H7 (cell line): ENCODE data around the gene HCLS1. TPM values are rescaled to one million over a fixed set of nuclear protein-coding genes. Genes with fewer than 3 reads are reported as not detected.
"Not testable (repeated sequence)": the region's sequence is repeated elsewhere in the genome, so short reads cannot be mapped to it uniquely, and the experiment has no call there.

Source experiments
- DNase-seq: peaks from one replicate; pipeline ENCODE4 v3.0.0; 2012
- H3K27me3 ChIP-seq: 2 replicates; pipeline ENCODE4 v1.6.0; 2011; ENCODE audit warnings: mild to moderate bottlenecking, low read length; ENCODE audit not compliant: control insufficient read depth, insufficient read depth
- H3K36me3 ChIP-seq: replicated peaks from 2 replicates; pipeline ENCODE4 v1.5.1; 2011; ENCODE audit warnings: low read length; ENCODE audit not compliant: control insufficient read depth, insufficient read depth
- H3K4me3 ChIP-seq: 2 replicates; pipeline ENCODE4 v1.5.1; 2011; ENCODE audit warnings: low read depth, mild to moderate bottlenecking, control low read depth, low read length, moderate library complexity; ENCODE audit not compliant: insufficient read depth
- total RNA-seq: library from RNA; depleted of rRNA; stranded (reverse); fragments of >200 nt; shearing (Covaris generic); gene quantifications from 2 replicates; pipeline ENCODE4 v1.2.3, GENCODE V29; 2014; rRNA removed

The HCLS1 gene
- 0.48 and 0.74 TPM in 2 replicates for total RNA-seq

- no peak for DNase-seq
Measured at GRCh38 chr3:121660356-121661171, at the start of gene HCLS1. Gene HCLS1, minus strand, starts transcription at chr3:121660903. Its CDS starts 2,556 bp downstream, at chr3:121658347.

GRCh38 chr3:121710347-121710746 lies 49.6 kb upstream of the HCLS1 start:
- no peak for DNase-seq
- Histone ChIP-seq H3K36me3 (peaks cover 1% of the 10 kb centered on the region), H3K27me3 (no peaks in the 10 kb centered on the region), H3K4me3 (no peak overlapping the region)

More at GRCh38 chr3:121660356-121661171, at the start of gene HCLS1:
- Histone ChIP-seq H3K27me3 (no peaks in the 10 kb centered on the region), H3K4me3 (no peak within 1 kb of the TSS), H3K36me3 (no peaks in the 10 kb centered on the region; the same call in none of the 2 replicates)

DNA sequence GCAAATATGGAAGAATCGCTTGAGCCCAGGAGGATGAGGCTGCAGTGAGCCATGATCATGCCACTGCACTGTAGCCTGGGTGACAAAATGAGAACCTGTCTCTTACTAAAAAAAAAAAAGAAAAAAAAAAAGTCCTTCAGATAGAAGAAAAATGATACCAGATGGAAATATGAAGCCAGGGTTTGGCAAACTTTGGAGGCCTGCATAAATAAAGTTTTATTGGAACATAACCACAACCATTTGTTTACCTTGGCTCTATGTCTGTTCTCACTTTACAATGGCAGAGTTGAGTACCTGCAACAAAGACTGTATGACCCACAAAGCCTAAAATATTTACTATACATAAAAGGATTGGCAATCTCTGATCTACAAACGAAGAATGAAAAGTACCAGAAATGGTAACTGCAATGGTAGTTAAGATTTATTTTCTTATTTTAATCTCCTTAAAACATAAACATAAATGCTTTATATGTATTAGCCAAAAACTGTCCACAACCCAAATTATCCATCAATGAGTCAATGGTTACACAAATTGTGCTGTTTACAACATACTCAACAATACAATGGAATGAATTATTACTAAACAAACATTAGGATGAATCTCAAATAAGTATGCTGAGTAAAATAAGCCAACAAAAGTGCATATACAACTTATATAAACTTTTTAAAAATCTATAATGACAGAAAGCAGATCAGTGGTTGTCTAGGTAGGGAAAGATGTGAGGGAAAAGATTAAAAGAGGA lies 47.0 kb upstream of the HCLS1 start:
- DNase-seq: no peak
- Histone ChIP-seq H3K27me3 (no peaks in the 10 kb centered on the region), H3K36me3 (no peaks in the 10 kb centered on the region), H3K4me3 (no peak overlapping the region)

DNA sequence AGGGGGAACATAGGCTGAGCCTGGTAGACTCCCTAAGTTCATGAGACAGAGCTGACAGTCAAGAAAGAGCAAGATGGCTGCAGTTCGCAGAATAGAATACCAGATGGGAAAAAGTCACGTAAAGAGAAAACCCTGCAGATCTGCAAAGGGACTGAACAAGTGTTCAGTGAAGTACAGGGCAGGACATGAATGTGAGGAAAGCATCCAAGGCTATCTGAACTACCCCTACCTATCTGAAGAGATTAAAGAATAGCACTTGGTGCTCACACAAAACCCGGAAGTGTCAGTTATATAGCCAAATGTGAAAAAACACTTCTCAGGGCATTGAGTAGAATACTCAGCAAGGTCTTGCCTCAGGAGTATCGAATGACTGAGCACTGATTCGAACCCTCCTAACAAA lies 44.8 kb upstream of the HCLS1 start:
- no peak for DNase-seq
- no peaks in the 10 kb centered on the region for H3K27me3 ChIP-seq
- H3K4me3 ChIP-seq: no peak overlapping the region
- H3K36me3 ChIP-seq: no peaks in the 10 kb centered on the region; the same call in none of the 2 replicates

DNA sequence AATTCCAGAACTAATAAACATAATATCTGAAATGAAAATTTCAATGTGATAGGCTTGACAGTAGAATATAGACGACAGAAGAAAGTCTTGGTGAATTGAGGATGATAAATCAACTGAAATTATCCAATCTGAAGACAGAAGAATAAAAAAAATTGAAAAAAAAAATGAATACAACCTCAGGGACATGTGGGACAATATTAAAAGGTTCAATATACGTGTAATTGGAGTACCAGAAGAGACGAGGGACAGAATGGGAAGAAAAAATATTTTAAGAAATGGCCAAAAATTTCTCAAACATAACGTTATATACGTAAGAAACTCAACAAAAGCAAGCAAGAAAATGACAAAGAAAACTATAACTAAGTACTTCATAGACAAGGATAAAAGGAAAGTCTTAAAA lies 43.3 kb upstream of the HCLS1 start:
- Histone ChIP-seq H3K27me3 (no peaks in the 10 kb centered on the region), H3K36me3 (no peaks in the 10 kb centered on the region; the same call in none of the 2 replicates), H3K4me3 (no peak overlapping the region)
- DNase-seq: no peak

GRCh38 chr3:121698901-121699300 lies 38.2 kb upstream of the HCLS1 start:
- no peak for DNase-seq
- no peak overlapping the region for H3K4me3 ChIP-seq
- H3K27me3 ChIP-seq: no peaks in the 10 kb centered on the region
- peaks cover 4% of the 10 kb centered on the region for H3K36me3 ChIP-seq

GRCh38 chr3:121698476-121698875 lies 37.8 kb upstream of the HCLS1 start:
- no peak for DNase-seq
- Histone ChIP-seq H3K36me3 (peaks cover 4% of the 10 kb centered on the region), H3K4me3 (no peak overlapping the region), H3K27me3 (no peaks in the 10 kb centered on the region)

GRCh38 chr3:121696186-121696585 lies 35.5 kb upstream of the HCLS1 start:
- no peak overlapping the region for H3K4me3 ChIP-seq
- no peak for DNase-seq
- H3K27me3 ChIP-seq: no peaks in the 10 kb centered on the region
- peaks cover 9% of the 10 kb centered on the region for H3K36me3 ChIP-seq

DNA sequence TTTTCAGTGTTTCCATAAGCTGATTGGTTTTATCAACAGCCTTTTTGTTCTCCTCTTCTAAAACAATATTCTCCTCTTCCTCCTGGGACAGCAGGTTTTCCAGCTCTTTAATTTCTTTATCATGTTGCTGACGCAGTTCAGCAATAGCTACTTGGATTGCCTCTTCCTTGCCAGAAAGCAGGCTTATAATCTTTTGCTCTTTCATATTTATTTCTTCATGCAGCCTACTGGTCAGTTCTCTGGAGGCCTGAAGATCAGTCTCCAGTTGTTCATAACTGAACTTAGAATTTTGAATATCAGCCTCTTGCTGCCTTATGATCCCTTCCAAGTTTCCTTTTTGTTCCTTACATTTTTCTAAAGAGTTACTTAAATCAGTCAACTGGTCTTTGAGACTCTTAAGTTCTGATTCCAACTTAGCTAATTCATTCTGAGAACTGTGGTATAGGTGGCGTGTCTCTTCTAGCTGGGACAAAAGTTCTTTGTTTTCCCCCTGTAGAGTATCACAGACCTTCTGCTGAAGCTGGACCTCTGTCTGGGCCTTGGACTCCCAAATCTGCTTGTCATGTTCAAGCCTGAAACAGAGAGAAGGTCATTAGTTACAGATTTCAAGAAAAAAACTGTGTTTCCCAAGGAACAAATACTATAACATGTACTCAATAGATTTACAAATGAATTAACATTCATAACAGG lies 31.5 kb upstream of the HCLS1 start:
- no peak for DNase-seq
- Histone ChIP-seq H3K36me3 (peaks cover 7% of the 10 kb centered on the region), H3K4me3 (no peak overlapping the region), H3K27me3 (no peaks in the 10 kb centered on the region)

DNA sequence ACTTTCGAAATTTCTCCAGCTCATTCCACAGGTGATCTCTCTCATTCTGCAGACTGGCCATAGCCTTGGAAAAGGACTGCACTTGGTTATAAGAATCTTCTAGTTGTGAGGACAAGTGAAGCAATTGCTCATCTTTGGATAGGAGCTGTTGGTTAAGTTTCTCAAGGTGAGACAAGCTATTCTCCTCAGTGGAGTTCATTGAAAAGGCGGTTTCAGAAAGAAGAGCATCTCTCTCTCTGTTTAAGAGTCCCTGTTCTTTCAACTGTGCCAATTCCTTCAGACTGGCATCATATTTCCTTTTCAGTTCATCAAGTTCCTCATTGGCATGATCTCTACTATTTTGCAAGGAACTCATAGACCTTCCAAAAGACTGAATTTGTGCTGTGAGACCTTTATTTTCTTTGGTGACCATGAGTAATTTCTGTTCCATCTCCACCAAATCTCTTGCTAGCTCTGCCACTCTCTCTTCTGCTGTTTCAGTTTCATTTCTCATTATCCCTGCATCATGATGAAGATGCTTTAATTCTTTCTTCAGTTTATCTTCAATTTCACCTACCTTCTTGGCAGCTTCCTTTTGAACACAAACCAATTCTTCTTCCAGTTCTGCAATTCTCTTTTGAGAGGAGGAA lies 30.2 kb upstream of the HCLS1 start:
- no peaks in the 10 kb centered on the region for H3K27me3 ChIP-seq
- H3K36me3 ChIP-seq: peaks cover 7% of the 10 kb centered on the region; the same call in 1 of the 2 replicates
- H3K4me3 ChIP-seq: no peak overlapping the region
- no peak for DNase-seq

GRCh38 chr3:121688747-121689146 lies 28.0 kb upstream of the HCLS1 start:
- not testable (repeated sequence) for H3K36me3 ChIP-seq, H3K27me3 ChIP-seq, DNase-seq, H3K4me3 ChIP-seq

DNA sequence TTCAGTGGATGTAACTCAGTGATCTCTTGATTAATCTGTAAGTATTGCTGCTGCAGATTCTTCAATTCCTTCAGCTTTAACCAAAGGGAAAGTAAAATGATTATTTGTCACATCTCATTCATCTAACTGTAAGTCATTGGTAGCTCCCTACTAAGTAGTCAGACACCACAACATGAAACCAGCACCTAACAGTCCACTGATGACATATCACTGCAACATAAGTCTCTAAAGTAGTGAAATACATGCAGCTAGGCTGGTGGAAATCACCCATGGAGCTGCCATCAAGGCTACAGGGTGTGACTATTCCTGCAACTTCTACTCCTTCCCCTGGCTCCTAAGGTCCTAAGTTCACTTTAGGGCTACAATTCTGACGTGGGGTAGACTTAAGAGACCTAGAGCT lies 21.1 kb upstream of the HCLS1 start:
- no peak overlapping the region for H3K4me3 ChIP-seq
- peaks cover 9% of the 10 kb centered on the region for H3K36me3 ChIP-seq
- no peak for DNase-seq
- H3K27me3 ChIP-seq: no peaks in the 10 kb centered on the region

DNA sequence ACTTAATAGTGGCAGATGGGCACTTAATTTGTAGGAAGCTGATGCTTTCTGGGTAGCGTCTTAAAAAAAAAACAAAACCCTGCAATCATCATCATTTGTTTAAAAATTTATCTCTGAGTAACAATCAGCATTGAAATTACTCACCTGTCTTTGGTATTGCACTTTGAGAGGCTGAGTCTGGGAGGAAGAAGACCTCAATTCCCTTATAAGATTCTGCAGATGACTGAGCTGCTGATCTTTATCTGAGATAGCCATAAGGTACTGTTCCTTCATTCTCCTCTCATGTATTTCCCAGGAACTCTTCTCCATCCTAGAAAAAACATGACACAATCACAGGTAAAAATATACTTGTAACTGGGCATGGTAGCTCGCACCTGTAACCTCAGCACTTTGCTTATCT lies 16.4 kb upstream of the HCLS1 start:
- DNase-seq: no peak
- H3K27me3 ChIP-seq: no peaks in the 10 kb centered on the region
- peaks cover 18% of the 10 kb centered on the region for H3K36me3 ChIP-seq
- no peak overlapping the region for H3K4me3 ChIP-seq

DNA sequence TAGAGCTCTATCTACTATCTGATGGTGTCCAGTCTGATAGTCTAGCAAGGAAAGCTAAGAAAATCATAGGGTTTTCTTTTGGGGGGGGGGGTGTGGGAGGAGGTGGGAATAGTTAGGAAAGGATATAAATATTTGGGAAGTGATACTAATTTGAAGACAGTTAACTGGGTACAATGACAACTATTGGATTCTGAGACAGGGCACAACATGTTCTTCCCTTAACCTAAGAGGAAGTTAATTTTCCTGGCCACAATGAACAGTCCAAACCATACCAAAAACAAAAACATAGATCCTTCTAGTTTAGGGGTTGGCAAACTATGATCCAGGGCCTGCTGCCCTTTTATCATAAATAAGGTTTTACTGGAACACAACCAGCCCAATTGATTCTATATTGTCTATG lies 10.0 kb upstream of the HCLS1 start:
- no peaks in the 10 kb centered on the region for H3K27me3 ChIP-seq
- peaks cover 16% of the 10 kb centered on the region for H3K36me3 ChIP-seq
- no peak overlapping the region for H3K4me3 ChIP-seq
- no peak for DNase-seq
